Forelimb muscle (tissue), 1 donor: ENCODE measurements around the gene HSD17B10. TPM values are rescaled to one million over a fixed set of nuclear protein-coding genes. Genes with fewer than 3 reads are reported as not detected.
"Not testable (repeated sequence)": the region's sequence is repeated elsewhere in the genome, so short reads cannot be mapped to it uniquely, and the experiment has no call there.

Source experiments
- DNase-seq: peaks from one replicate; pipeline ENCODE4 v3.0.0-alpha.2; 2013; ENCODE audit warnings: low read depth
- polyA plus RNA-seq: library from polyadenylated mRNA; unstranded; fragments of 120-200 nt; gene quantifications from one replicate; pipeline ENCODE4 v1.2.1, GENCODE V29; 2013; ENCODE audit not compliant: insufficient read length

Gene HSD17B10
- 57.1 TPM for polyA plus RNA-seq

DNA sequence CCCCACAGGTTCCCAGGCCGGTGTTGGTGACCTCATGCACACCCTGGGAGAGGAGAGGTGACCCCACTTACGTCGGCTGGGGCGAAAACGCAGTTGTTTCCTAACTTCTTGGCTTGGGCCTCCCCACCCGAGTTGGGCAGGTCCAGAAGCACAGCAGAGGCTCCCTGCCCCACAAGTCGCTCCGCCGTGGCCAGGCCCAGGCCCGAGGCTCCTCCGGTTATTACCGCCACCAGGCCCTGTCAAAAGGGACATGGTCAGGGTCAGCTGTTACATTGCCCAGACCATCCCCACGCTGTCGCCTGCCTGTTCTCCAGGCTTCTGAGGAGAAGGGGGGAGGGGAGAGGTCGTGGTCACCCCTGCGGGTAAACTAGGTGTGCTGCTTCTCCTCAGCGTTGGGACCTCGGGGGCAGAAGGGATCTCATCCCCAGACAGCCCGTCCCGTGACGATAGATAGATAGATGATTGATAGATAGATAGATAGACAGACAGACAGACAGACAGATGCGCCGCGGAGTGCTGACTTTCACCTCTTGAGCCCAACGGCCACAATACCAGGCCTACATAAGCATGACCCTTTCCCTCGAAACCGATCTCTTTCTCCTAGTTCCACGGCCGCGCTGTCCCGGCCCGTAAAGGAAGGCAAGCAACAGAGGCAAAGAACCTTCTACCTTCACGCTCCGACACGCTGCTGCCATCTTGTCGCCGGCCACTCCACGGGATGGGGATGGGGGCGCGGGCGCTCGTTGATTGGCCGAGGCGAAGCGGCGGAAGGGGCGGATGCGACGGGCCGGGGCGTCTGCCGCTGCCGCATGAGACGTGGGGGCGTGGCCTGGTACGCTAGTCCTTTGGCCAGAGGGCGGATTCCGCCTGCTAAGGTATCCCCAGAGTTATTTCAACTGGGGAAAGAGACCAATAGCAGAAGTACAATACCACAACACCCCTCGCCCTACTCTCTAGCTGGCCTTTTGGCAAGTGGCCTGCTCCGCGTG lies at the start of gene HSD17B10:
TSS of gene HSD17B10 (minus strand) at position 720 of the 989 bp plus-strand sequence. CDS start at position 695, 25 bp downstream.
- no peak for DNase-seq

- DNase-seq = no peak
Measured at GRCh38 chrX:53483416-53483815, 49.2 kb upstream of the HSD17B10 start.

GRCh38 chrX:53481816-53482465 lies 47.8 kb upstream of the HSD17B10 start:
- no peak for DNase-seq

- no peak for DNase-seq
Measured at GRCh38 chrX:53481093-53481492, 46.9 kb upstream of the HSD17B10 start.

DNA sequence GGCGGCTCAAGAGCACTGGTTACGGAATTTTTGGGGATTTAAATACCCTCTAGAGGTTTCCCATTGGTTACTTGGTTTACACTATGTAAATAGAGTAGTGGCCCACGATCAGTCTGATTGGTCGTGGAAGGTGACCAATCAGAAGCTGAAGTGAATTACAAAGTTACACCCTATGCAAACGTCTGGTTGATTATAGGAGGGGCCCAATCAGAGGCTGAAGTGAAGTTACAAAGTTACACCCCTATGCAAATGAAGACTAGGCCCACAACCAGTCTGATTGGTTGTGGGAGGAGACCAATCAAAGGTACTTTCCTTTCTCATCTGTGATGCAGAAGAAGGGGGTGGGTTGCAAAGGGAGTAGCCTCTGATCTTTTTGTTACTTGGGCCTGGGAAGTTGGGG lies 45.1 kb upstream of the HSD17B10 start:
- no peak for DNase-seq

GRCh38 chrX:53476371-53476770 lies 42.2 kb upstream of the HSD17B10 start:
- DNase-seq = no peak

DNA sequence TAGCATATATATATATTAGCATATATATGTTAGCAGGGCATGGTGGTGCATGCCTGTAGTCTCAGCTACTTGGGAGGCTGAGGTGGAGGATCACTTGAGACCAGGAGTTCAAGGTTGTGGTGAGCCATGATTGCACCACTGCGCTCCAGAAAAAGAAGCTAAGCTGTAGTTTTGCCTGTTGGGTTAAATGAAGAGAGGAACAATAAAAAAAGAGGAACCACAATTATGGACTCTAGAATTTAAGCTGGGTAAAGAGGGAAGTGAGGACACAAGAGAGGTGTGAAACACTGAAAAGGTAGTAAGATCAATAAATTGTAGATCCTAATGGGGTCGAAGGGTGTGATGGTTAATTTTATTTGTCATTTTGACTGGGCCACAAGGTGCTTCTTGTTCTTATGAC lies 40.5 kb upstream of the HSD17B10 start:
- no peak for DNase-seq

GRCh38 chrX:53471346-53471745 lies 37.2 kb upstream of the HSD17B10 start:
- no peak for DNase-seq

DNA sequence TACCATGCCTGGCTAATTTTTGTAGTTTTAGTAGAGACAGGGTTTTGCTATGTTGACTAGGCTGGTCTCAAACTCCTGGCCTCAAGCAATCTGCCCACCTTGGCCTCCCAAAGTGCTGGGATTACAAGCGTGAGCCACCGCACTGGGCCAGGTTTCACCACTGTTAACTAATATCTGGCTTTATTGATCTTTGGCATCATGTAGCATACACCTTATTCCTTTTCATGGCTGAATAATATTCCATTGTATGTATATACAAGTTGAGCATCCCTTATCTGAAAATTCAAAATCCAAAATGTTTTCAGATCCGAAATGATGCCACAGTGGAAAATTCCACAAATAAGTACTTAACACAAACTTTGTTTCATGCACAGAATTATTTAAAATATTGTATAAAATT lies 34.5 kb upstream of the HSD17B10 start:
- not testable (repeated sequence) for DNase-seq

- no peak for DNase-seq
Measured at GRCh38 chrX:53458082-53458481, 23.9 kb upstream of the HSD17B10 start.

DNA sequence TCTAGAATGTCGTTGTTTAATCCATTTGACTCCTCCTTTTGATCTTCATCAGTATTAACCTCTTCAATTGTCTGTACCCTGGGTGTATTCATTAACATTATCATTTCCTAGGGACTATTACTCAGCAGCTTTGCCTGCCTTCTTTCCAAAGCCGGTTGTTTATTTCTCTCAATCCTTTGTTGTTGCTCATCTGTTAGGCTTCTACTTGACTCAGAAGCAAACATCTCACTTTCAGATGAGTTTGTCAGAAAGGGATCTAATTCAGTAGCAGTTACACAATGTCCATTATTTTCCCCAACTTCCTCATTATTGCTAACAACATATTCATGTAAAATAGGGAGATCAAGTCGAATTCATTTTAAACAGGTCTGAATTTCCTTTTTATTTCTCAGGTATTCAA lies 22.1 kb upstream of the HSD17B10 start:
- no peak for DNase-seq

- no peak for DNase-seq
Measured at GRCh38 chrX:53452812-53453211, 18.6 kb upstream of the HSD17B10 start.

DNA sequence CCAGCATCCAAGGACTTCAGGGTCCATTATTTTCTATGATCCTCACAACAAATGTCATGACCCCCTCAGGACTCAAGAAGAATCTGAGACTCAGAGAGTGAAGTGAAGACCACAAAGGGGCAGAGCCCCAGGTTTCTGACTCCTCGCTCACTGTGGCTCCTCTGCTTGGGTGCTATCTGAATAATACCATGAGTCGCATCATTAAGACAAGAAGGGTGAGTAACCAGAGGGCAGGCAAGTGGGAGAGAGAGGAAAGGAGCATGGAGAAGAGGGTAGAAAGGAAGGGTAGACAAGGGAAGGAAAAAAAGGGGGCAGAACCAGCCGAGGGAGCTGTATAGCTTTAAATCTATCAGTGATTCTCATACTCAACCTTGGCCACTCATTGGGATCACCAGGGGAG lies 15.5 kb upstream of the HSD17B10 start:
- no peak for DNase-seq

DNA sequence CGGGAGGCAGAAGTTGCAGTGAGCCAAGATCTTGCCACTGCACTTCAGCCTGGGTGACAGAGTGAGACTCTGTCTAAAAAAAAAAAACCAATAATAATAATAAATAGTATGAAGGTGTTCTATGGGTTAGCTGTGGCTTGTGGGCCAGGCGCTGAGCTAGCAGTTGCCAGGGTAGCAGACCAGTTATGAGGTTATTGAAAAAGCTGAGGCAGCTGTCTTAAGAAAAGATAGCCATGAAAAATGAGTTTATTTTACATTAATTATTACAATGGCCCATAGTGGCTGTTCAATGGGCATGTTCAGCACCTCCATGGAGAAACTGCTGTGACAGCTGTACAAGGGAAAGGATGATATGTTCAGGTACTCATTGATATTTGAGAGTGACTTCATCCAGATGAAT lies 13.3 kb upstream of the HSD17B10 start:
- no peak for DNase-seq

DNA sequence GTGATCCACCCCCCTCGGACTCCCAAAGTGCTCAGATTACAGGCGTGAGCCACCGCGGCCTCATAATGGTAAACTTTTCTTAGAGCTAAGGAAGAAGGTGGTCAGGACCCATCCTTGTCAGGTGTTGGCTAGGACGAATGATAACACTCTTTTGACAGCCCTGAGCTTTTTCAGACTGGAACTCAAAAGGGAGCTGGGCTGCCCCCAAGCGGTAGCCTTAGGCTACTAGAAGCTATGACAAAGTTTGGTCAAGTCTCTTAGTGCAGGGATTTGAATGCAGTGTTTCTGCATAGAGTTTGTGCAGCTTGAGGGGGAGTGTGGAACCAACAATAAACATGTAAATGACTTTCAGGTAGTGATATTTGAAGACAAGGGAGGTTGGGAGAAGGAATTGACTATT lies 11.8 kb upstream of the HSD17B10 start:
- no peak for DNase-seq

GRCh38 chrX:53442322-53442631 lies 8.1 kb upstream of the HSD17B10 start:
- no peak for DNase-seq

- no peak for DNase-seq
Measured at GRCh38 chrX:53441531-53442321, 7.6 kb upstream of the HSD17B10 start.

- DNase-seq = no peak
Measured at GRCh38 chrX:53440621-53441517, 6.7 kb upstream of the HSD17B10 start.

- no peak for DNase-seq
Measured at GRCh38 chrX:53440101-53440500, 5.9 kb upstream of the HSD17B10 start.

- no peak for DNase-seq
Measured at GRCh38 chrX:53438832-53439230, 4.7 kb upstream of the HSD17B10 start.

- DNase-seq = no peak
Measured at GRCh38 chrX:53438174-53438831, 4.1 kb upstream of the HSD17B10 start.
